Stomach (tissue), 4 donors: ENCODE data around the gene DNAJC28.

ENCODE experiments used
- CTCF ChIP-seq, 7 experiments: fragments of 450-650 bp in 4 of 7; fragments of 200-600 bp in 3 of 7; sonication (generic) in 3 of 7; IDR thresholded peaks; one replicate each; pipeline ENCODE4 v1.5.1; 2016 to 2019; ENCODE audit warnings: antibody characterized with exemption in 7 of 7, control low read depth in 2 of 7, mild to moderate bottlenecking in 1 of 7
- EP300 ChIP-seq: sonication (generic); formaldehyde crosslinking; IDR thresholded peaks from one replicate; pipeline ENCODE4 v1.6.1; 2017; ENCODE audit warnings: antibody characterized with exemption
- POLR2A ChIP-seq, 4 donors: fragments of 450-650 bp; IDR thresholded peaks; one replicate each; pipeline ENCODE4 v1.6.1; 2016; ENCODE audit warnings: antibody characterized with exemption in 4 of 4, control low read depth in 2 of 4, mild to moderate bottlenecking in 1 of 4, moderate library complexity in 1 of 4

DNA sequence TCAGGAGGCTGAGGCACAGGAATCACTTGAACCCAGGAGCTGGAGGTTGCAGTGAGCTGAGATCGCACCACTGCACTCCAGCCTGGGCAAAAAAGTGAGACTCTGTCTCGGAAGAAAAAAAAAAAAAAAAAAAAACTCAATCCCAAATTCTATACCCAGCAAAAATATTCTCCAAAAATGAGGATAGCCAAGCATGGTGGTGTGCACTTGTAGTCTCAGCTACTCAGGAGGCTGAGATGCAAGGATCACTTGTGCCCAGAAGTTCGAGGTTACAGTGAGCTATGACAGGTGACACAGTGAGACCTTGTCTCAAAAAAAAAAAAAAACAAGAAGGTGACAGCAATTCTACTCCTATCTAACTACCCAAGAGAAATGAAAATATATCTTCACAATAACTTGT lies 18.2 kb downstream of the DNAJC28 start:
- TF ChIP-seq CTCF (IDR thresholded peaks at IDR 0.05) (no peak), POLR2A (IDR thresholded peaks at IDR 0.05) (no peak), EP300 (no peak)
